Stomach (tissue), 9 donors: ENCODE measurements around the gene ATXN2L. TPM values are rescaled to one million over a fixed set of nuclear protein-coding genes. Genes with fewer than 3 reads are reported as not detected.

Source experiments
- DNase-seq, 2 donors: peaks; one replicate each; pipeline versions ENCODE4 v3.0.0 to v3.0.0-alpha.2; 2013 to 2019
- H3K27ac ChIP-seq, 5 donors: fragments of 200-600 bp in 4 of 5; sonication (generic) in 4 of 5; one replicate each; pipeline ENCODE4 v1.5.1; 2013 to 2019; ENCODE audit warnings: mild to moderate bottlenecking in 1 of 5, moderate library complexity in 1 of 5
- H3K27me3 ChIP-seq, 3 donors: fragments of 200-600 bp; sonication (generic); one replicate each; pipeline ENCODE4 v1.5.1; 2017 to 2019; ENCODE audit warnings: mixed run types in 1 of 3
- H3K36me3 ChIP-seq, 4 donors: fragments of 200-600 bp; sonication (generic); 1 replicate in 3 of 4; 2 replicates in 1 of 4; pipeline ENCODE4 v1.5.1; 2016 to 2019
- H3K4me1 ChIP-seq, 4 donors: fragments of 200-600 bp; sonication (generic); one replicate each; pipeline ENCODE4 v1.5.1; 2016 to 2019
- H3K4me3 ChIP-seq, 4 donors: fragments of 200-600 bp; sonication (generic) in 3 of 4; one replicate each; pipeline ENCODE4 v1.5.1; 2016 to 2019; ENCODE audit warnings: mild to moderate bottlenecking in 1 of 4
- H3K9me3 ChIP-seq, 4 donors: fragments of 200-600 bp; sonication (generic); one replicate each; pipeline ENCODE4 v1.5.1; 2016 to 2019
- EP300 ChIP-seq: sonication (generic); formaldehyde crosslinking; IDR thresholded peaks from one replicate; pipeline ENCODE4 v1.6.1; 2017; ENCODE audit warnings: antibody characterized with exemption
- POLR2A ChIP-seq, 4 donors: fragments of 450-650 bp; IDR thresholded peaks; one replicate each; pipeline ENCODE4 v1.6.1; 2016; ENCODE audit warnings: antibody characterized with exemption in 4 of 4, control low read depth in 2 of 4, mild to moderate bottlenecking in 1 of 4, moderate library complexity in 1 of 4
- POLR2AphosphoS5 ChIP-seq, 3 donors: sonication (generic); formaldehyde crosslinking; IDR thresholded peaks; one replicate each; pipeline ENCODE4 v1.6.1; 2016; ENCODE audit warnings: antibody characterized with exemption in 3 of 3
- WGBS, 5 donors: extraction: QIAGEN DNeasy Blood & Tissue Kit in 3 of 5; methylation state at CpG; one replicate each; pipeline versions ENCODE4 v1.1.5 to v1.1.7; 2013 to 2018; 5-methylcytosine and 5-hydroxymethylcytosine counted together
- intact Hi-C: fragments of 100-400 bp; cut with DNase I; formaldehyde crosslinking; loops from one replicate; pipeline ENCODE4 v1.15.1; 2023; ENCODE audit warnings: low total_unique reads
- polyA plus RNA-seq, 3 donors: library from polyadenylated mRNA; stranded (reverse); fragments of 200-250 nt; gene quantifications; one replicate each; pipeline ENCODE4 v1.2.3, GENCODE V29; 2013
- total RNA-seq, 5 donors: library from RNA; depleted of rRNA; stranded (reverse); fragments of >200 nt; gene quantifications; one replicate each; pipeline versions ENCODE4 v1.1.0 to v1.2.3, GENCODE V29; 2014 to 2016
- TF ChIP-seq, protein P1 (sequence below), 7 experiments: fragments of 450-650 bp in 4 of 7; fragments of 200-600 bp in 3 of 7; sonication (generic) in 3 of 7; IDR thresholded peaks; one replicate each; pipeline ENCODE4 v1.5.1; 2016 to 2019; ENCODE audit warnings: antibody characterized with exemption in 7 of 7, control low read depth in 2 of 7, mild to moderate bottlenecking in 1 of 7
- donor health status: healthy with polysubstance abuse.
- donor health status: Bipolar disorder and iron deficiency.
- donor health status: healthy.

Gene ATXN2L
- total and polyA plus RNA-seq, 8 donors = 24.4 to 644 (median 64.8) TPM

DNA sequence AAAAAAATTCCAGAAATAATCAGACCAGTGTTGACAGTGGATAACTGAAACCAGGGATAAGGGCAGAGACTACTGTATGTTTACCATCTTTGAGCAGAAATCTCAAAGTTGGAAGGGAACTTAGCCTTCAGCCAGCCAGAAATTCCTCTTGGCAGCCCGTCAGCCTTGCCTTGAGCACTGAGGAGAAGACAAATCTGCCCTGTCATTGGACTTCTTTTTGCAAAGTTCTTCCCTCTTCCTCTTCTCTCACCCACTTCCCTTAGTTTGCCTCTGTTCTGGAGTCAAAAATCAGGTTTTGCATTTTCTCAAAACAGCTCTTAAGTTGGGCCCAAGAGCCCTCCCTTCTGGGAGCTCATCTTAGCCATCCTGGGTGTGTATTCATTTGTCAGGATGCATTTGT, 17.1 kb downstream of the ATXN2L start:
- Histone ChIP-seq H3K9me3 (no peaks in the 10 kb centered on the region), H3K36me3 (peaks cover 53 to 85% (median 85%) of the 10 kb centered on the region in 4 donors), H3K27ac (no peak overlapping the region), H3K27me3 (no peaks in the 10 kb centered on the region), H3K4me3 (no peak overlapping the region), H3K4me1 (peaks cover 2 to 8% (median 5%) of the 10 kb centered on the region in 4 donors)
- DNase-seq = no peak
- TF ChIP-seq POLR2A (IDR thresholded peaks at IDR 0.05) = no peak
- TF ChIP-seq, protein P1, sequence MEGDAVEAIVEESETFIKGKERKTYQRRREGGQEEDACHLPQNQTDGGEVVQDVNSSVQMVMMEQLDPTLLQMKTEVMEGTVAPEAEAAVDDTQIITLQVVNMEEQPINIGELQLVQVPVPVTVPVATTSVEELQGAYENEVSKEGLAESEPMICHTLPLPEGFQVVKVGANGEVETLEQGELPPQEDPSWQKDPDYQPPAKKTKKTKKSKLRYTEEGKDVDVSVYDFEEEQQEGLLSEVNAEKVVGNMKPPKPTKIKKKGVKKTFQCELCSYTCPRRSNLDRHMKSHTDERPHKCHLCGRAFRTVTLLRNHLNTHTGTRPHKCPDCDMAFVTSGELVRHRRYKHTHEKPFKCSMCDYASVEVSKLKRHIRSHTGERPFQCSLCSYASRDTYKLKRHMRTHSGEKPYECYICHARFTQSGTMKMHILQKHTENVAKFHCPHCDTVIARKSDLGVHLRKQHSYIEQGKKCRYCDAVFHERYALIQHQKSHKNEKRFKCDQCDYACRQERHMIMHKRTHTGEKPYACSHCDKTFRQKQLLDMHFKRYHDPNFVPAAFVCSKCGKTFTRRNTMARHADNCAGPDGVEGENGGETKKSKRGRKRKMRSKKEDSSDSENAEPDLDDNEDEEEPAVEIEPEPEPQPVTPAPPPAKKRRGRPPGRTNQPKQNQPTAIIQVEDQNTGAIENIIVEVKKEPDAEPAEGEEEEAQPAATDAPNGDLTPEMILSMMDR (IDR thresholded peaks at IDR 0.05) = no peak
- TF ChIP-seq POLR2AphosphoS5 (IDR thresholded peaks at IDR 0.05) = no peak
- no peak for TF ChIP-seq EP300
- intact Hi-C loops = loop anchor here (10.0 kb wide), 1 partner anchor 45 kb away; no protein-coding TSS in a partner anchor
- WGBS, 5 donors = 11 to 48% (median 24%) methylated on average over 1 of the region's 1 CpG

- no peaks in the 10 kb centered on the region for H3K27me3 ChIP-seq
- no peak overlapping the region for H3K4me3 ChIP-seq
- H3K4me1 ChIP-seq = peaks cover 19 to 28% (median 26%) of the 10 kb centered on the region in 4 donors
- DNase-seq = no peak
- H3K27ac ChIP-seq = no peak overlapping the region
- peaks cover 27 to 59% (median 58%) of the 10 kb centered on the region in 4 donors for H3K36me3 ChIP-seq
- no peaks in the 10 kb centered on the region for H3K9me3 ChIP-seq
- 87 to 94% (median 91%) methylated on average over 7 of the region's 7 CpGs for WGBS, 5 donors
- intact Hi-C loops = no loop called here
- TF ChIP-seq POLR2AphosphoS5 (IDR thresholded peaks at IDR 0.05) (no peak), EP300 (no peak), POLR2A (IDR thresholded peaks at IDR 0.05) (no peak)
- TF ChIP-seq, protein P1 (IDR thresholded peaks at IDR 0.05) = no peak
These were observed 19.9 kb downstream of the ATXN2L start for GRCh38 chr16:28842696-28843095.

DNA sequence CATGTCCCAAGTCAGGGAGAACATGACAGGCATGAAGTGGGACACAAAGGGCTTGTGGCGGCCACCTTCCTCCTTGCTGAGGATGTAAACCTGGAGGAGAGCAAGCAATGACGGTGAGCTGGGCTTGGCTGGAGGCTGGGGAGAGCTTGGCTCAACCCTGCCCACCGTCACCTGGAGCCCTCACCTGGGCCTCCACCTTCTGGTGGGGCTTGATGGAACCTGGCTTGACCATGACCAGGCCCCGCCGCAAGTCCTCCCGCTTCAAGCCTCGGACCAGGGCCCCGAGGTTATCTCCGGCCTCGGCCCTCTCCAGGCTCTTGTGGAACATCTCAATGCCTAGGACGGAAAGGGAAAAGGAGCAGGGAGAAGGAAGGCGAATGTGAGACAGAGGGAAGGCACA, 21.0 kb downstream of the ATXN2L start:
- Histone ChIP-seq H3K36me3 (peaks cover 27 to 50% (median 47%) of the 10 kb centered on the region in 4 donors), H3K4me3 (no peak overlapping the region), H3K27ac (no peak overlapping the region), H3K9me3 (no peaks in the 10 kb centered on the region), H3K4me1 (peaks cover 19 to 35% (median 32%) of the 10 kb centered on the region in 4 donors), H3K27me3 (no peaks in the 10 kb centered on the region)
- TF ChIP-seq, protein P1 (IDR thresholded peaks at IDR 0.05) = no peak
- TF ChIP-seq POLR2AphosphoS5 (IDR thresholded peaks at IDR 0.05) (no peak), EP300 (no peak), POLR2A (IDR thresholded peaks at IDR 0.05) (no peak)
- 84 to 96% (median 92%) methylated on average over 10 to 12 of the region's 12 CpGs for WGBS, 5 donors
- intact Hi-C loops = no loop called here
- no peak for DNase-seq

DNA sequence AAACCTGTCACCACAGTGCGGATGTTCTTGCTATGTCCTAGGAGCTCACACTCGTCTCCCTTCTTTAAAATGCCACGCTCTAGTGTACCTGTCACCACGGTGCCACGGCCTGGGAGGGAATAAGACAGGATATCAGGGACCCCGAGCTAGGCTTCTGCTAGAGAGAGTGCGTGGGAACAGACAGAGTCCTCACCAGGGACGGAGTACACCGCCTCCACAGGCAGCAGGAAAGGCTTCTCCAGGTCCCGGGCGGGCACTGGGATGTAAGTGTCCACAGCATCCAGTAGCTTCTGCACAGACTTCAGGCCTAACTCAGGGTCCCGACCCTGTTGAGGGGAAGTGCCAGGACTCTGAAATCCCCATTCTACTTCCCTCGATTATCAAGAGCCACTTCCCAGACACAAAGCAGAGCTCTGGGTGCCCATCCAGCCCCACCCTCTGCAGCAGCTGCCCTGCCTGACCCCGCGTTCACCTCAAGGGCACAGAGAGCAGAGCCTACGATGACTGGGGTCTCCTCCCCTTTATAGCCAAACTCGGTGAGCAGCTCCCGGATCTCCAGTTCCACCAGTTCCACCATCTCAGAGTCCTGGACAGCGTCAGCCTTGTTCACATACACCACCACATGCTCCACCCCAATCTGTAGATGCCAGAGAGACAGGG, 21.6 kb downstream of the ATXN2L start:
- WGBS, 5 donors = 83 to 91% (median 89%) methylated on average over 19 of the region's 19 CpGs
- Histone ChIP-seq H3K36me3 (peaks cover 27 to 45% (median 43%) of the 10 kb centered on the region in 4 donors), H3K4me1 (peaks cover 19 to 35% (median 32%) of the 10 kb centered on the region in 4 donors), H3K27me3 (no peaks in the 10 kb centered on the region), H3K27ac (peak overlapping the region in 1 of 5 donors; percentile 82), H3K4me3 (peak overlapping the region in 1 of 4 donors; percentile 97), H3K9me3 (no peaks in the 10 kb centered on the region)
- intact Hi-C loops = no loop called here
- TF ChIP-seq, protein P1 (IDR thresholded peaks at IDR 0.05) = no peak
- TF ChIP-seq EP300 = no peak
- TF ChIP-seq POLR2AphosphoS5 (IDR thresholded peaks at IDR 0.05) = no peak
- no peak for TF ChIP-seq POLR2A (IDR thresholded peaks at IDR 0.05)
- DNase-seq = no peak
